SHP77 (cell line): ENCODE measurements around the gene TRNP1.
"Not testable (repeated sequence)": the region's sequence is repeated elsewhere in the genome, so short reads cannot be mapped to it uniquely, and the experiment has no call there.

ENCODE experiments used
- DNase-seq, 2 experiments: peaks; one replicate each; lab custom pipeline; 2025; lab: John Stamatoyannopoulos, UW

The TRNP1 gene

DNA sequence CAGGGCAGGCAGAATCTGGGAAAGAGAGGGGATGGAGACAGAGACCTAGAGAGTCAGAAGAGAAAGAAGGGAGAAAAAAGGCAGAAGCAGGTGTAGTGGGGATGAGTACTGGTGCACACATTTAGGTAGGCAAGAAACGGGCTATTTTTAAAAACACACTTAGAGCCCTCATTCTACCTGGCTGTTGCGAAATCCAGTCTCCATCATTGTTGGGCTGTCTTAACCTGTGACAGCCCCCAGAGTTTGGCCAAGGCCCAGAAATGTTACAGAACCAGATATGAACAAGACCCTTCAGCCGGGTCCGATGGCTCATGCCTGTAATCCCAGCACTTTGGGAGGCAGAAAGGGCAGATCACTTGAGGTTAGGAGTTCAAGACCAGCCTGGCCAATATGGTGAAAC, 20.7 kb upstream of the TRNP1 start:
- no peak for DNase-seq

DNA sequence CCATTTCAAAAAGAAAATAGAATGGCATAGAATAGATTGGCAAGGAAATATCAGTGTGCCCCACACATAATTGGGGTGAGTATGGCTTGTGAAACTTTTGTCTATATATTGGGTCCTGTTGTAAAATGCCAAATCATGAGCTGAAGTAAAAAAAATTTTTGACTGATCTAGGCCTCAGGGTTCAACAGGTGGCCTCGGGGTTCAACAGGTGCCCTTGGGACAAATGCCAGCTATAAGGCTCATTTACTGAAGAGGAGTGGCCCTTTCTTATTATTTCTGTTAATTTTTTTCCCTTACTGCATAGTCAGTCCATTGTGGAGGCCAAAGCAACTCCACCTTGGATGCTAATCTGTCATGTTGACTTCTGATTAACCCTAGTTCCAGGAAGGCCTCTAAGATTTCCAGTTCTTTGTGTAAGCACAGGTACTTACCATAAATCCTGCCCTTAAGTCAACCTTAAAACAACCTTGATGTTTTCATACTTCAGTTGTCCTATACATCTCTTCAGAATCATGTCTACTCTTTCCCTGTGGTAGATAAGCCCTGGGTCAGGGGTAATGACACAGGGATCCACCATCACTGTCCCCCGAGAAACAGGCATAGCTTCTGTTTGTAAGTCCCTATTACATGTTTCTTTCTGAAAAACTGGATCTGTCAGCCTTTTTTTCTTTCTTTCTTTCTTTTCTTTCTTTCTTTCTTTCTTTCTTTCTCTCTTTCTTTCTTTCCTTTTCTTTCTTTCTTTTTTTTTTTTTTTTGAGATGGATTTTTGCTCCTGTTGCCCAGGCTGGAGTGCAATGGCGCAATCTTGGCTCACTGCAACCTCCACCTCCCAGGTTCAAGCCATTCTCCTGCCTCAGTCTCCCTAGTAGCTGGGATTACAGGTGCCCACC, 16.6 kb upstream of the TRNP1 start:
- no peak for DNase-seq

DNA sequence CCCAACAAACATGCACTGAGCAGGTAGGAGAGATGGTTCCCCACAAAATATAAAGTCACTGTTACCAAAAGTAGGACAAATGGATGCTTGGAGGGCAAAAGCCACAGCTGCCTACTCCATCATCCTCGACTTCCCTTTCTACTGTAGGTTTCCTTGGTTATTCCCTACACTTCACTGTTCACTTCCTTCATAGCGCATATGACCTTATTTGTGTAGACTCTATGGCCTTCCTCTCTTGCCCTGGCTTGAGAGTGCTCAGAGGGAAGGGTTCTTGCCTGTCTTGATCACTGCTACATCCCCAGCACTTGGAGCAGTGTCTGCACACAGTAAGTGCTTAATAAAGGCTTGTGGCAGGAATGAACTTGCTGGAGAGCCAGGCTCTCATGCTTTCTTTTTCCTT, 14.6 kb upstream of the TRNP1 start:
- DNase-seq: no peak

DNA sequence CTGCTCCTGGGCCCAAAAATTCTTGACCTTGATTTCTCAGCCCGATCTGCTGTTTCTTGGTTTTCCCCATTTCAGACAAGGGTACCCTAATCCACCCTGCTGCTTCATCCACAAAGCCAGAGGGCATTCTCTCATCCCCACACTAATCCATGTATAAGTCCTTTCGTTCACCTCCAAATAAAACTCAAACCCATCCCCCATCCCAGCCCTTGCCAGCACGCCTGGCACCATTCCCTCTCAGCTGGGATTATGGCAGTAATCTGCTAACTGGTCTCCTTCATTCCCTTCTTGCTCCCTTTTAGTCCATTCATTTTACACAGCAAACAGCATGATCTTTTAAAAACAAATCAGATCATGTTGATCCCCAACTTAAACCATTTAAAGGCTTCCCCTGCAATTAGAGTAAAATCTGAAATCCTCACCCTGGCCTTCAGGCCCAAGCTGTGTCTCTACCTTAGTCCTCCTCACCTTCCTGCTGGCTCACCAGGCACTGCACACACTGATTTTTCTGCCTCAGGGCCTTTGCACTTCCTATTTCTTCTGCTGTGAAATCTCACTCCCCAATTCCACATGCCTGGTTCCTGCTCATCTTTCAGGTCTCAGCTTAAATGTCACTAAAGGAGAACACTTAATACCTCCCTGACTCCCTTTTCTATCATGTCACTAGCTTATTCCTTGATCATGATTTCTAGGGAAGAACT, 12.2 kb upstream of the TRNP1 start:
- DNase-seq: no peak

DNA sequence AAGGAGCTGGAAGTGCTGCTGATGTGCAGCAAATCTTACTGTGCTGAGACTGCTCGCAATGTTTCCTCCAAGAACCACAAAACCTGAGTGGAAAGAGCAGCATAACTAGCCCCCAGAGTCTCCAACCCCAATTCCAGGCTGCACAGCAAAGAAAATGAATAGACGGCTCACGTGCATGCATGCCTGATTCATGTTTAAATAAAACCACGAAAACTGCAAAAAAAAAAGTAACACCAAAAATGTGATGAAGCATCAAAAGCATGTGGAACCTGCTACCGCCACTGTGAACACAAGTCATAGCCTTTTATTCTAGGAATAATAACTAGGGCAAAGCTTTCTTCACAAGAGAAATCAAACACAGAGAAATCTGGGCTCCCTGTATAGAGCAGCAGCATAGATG, 9.6 kb upstream of the TRNP1 start:
- DNase-seq: no peak

DNA sequence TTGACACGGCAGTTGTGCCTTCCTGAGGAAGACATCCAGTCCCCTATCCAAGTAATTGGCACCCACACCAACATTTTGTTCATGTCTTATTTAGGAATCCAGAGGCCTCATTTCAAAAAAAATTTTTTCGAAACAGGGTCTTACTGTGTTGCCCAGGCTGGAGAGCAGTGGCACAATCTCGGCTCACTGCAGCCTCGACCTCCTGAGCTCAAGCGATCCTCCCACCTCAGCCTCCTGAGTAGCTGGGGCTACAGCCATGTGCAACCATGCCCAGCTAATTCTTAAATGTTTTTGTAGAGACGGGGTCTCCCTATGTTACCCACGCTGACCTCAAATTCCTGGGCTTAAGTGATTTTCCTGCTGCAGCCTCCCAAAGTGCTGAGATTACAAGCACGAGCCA, 9.2 kb upstream of the TRNP1 start:
- DNase-seq: no peak

DNA sequence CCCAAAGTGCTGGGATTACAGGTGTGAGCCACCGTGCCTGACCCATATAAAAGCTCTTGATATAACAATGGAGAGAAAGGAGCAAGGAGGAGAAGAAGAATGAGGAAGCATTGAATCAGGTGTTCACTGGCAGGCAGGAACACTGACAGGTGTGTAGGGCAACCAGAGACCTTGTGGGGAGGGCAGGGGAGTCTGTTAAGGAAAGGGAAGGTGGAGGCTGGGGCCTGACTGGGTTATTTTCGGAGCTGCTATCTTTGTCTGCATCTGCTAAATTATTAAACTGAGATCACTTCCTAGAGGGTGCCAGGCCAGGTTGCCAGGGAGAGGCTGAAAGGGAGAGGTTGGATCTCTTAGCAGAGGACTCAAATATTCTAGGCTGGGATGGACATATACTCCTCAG, 6.8 kb upstream of the TRNP1 start:
- no peak for DNase-seq

DNA sequence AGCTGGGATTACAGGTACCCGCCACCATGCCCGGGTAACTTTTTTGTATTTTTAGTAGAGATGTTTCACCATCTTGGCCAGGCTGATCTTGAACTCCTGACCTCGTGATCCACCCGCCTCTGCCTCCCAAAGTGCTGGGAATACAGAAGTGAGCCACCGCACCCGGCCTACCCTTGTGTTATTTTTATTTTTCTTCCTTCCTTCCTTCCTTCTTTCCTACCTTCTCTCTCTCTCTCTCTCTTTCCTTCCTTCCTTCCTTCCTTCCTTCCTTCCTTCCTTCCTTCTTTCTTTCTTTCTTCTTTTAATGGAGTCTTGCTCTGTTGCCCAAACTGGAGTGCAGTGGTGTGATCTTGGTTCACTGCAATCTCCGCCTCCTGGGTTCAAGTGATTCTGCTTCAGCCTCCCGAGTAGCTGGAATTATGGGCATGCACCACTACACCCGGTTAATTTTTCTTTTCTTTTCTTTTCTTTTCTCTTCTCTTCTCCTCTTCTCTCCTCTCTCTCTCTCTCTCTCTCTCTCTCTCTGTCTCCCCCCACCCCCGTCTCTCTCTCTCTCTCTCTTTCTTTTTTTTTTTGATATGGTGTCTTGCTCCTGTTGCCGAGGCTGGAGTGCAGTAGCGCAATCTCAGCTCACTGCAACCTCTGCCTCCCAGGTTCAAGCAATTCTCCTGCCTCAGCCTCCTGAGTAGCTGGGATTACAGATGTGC, 3.9 kb upstream of the TRNP1 start:
- not testable (repeated sequence) for DNase-seq

DNA sequence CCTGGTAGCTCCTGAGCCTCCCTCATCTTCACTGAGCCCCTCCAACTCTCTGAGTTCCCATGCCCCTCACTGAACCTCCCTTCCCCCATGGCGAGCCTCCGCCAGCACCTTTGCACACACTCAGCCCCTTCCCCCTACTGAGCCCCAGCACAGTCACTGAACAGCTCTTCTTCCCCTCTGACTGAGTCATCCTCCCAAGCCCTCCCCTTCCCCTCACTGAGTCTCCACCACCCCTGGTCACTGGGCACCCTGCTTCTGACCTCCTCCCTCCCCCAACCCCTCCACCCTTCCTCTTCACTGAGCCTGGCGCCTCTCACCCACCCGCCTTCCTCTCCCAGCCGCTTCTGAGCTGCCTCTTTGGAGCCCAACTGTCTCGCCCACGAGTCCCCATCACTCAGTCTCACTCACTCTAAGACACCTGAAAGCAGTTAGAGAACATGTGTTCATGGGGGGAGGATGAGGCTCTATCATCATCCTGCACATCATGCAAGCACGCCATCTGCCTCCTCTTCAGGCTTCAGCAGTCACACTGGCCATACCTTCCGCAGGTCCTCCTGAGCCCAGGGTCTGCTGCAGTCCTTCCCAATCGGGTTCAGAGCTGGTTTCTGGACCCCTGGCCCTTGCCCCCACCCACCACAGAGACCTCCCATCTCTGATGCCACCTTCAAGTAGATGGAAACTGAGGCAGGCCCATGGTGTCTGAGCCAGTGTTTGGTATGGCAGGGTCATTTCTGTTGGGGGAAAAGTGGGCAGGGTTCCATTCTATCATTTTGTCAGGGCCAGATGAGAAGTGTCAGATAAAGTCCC, 2.0 kb upstream of the TRNP1 start:
- DNase-seq: no peak

DNA sequence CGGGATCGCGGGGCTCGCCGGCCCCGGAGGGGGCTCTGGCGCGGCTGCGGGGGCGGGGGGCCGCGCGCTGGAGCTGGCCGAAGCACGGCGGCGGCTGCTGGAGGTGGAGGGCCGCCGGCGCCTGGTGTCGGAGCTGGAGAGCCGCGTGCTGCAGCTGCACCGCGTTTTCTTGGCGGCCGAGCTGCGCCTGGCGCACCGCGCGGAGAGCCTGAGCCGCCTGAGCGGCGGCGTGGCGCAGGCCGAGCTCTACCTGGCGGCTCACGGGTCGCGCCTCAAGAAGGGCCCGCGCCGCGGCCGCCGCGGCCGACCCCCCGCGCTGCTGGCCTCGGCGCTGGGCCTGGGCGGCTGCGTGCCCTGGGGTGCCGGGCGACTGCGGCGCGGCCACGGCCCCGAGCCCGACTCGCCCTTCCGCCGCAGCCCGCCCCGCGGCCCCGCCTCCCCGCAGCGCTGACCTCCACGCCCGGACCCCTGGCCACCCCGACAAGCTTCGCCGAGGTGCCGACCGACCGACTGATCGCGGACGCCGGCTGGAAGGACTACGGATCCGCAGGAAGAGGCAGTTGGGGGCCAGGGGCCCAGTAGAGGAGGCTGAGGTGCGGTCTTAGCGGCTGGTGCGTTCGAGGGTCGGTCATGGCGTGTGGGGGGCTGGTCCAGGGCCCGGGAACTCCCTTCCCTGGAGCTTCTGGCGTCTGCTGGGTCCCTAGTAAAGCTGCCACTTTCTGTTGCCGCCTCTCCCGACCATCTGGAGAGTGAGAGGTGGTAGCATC, 711 bp downstream of the TRNP1 start:
- no peak for DNase-seq

DNA sequence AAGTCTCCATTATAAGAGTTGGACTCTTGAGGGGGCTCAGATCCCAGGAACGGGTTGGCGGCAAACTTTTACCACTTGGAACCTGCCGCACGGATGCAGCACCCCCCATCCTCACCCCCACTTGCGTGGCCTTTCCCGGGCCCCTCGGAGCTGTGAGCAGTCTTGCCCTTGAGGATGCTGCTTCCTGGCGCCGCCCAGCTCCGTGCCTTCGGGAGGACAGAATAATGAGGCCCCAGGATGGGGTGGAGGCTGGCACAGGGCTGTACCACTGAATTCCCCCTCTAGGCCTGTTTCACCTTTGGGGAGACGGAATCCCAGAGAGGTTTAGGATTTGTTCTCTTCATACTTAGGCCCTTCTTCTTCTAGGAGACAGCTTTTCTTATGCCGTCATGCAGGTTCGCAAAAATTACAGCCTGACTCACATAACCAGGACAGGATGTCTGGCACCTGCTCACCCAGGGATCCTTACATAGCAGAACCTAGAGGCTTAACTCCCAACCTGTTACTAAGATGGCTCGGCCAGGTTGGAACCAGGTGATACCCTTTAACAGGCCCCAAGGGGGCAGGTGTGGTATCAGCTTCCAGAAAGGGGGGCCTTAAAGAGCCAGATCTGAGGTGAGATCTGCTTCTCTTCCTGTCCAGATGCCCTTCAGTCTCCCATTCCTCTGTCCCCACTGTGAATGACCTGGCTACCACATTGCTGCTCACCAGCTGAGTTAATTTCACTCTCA, 1.5 kb downstream of the TRNP1 start:
- no peak for DNase-seq

DNA sequence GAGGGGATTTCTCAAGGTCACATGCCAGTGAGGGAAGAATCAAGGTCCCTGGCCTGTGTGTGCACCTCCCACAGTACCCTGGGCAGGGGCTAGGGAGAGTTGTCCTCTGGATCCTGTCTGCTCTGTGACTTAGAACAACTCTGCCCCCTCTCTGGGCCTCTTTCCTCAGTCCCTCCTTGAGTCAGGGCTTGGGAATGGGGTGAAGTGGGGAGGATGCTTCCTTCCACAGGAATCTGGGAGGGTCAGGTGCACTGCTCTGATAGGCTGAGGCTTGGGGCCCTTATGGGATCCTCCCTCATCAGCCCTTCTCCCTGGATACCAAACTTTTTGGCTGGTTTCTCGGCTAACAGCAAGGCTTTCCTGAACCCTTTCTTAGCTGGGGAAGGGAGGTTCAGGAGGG, 2.5 kb downstream of the TRNP1 start:
- no peak for DNase-seq

DNA sequence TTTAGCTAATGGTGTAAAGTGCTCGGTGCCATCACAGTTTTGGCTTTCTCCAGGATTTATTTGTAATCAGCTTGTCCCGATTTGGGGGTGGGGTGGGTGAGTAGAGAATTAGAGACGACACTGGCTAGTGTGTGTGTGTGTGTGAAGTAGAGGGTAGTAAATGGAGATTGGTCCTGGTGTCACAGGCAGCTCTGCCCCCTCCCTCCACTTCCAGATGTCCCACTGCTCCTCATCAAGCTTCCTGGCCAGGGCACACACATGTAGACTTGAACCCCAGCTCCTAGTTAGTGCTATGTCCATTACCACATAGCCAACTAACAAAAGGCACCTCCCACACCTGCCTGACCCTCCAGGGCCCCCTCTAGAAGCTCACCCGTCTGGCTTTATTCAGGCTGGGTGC, 3.2 kb downstream of the TRNP1 start:
- no peak for DNase-seq

DNA sequence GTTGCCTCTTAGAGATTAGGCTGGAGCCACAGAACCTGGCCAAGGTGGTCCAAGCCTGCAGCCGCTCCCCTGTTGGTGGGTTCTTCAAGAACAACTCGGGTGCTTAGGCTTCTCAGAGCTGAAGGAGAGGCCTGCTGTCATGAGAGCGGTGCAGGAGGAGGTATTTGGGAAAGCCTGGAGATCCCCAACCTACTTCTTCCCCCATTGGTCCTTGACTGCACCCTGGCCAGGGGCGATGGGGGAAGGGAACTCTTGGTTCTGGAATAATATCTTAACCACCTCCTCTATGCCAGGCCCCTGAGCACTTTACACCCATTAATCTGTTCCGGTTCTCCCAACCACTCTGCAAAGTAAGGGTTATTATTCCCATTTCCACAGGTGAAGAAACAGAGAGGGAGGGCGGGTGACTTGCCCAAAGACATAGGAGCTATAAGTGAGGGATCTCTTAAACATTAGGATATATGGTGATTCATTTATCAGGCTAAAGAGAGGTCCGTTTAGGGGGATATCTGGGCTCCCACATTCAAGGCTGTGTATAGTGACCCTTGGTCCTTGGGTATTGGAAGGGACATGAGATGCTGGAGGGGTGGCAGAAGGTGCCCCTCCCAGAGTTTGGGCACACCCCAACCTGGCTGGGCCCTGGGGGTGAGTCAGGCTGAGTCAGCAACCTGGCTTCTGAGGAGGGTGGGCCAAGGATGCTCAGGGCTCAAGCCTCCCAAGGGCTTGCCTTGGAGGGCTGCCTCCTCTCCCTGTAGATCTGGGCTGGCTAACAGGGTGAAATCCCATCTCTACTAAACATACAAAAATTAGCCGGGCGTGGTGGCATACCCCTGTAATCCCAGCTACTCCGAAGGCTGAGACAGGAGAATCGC, 5.2 kb downstream of the TRNP1 start:
- no peak for DNase-seq

DNA sequence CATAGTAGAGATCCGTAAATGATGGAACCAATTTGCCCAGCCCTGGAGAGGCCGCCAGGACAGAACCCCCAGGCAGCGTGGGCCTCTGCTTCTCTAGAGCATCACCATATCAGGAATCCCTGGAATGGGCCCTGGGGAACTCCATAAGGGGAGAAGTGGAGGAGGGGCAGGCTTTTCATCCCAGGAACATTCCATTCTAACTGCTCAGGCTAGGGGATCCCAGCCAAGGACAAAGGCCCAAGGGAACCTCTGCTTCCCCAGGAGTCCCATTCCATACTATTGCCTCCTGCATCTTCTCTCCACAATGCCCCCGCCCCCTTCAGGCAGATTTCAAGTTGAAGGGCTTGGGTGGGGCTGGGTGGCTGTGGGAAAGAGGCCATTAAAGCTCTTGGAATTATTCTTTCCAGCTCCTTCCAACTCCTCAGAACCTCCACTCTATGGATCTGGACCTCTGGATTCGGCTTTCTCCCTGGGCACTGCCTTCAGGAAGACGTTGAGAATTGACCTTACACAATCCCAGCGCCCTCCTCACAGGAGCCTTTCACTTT, 6.0 kb downstream of the TRNP1 start:
- no peak for DNase-seq

DNA sequence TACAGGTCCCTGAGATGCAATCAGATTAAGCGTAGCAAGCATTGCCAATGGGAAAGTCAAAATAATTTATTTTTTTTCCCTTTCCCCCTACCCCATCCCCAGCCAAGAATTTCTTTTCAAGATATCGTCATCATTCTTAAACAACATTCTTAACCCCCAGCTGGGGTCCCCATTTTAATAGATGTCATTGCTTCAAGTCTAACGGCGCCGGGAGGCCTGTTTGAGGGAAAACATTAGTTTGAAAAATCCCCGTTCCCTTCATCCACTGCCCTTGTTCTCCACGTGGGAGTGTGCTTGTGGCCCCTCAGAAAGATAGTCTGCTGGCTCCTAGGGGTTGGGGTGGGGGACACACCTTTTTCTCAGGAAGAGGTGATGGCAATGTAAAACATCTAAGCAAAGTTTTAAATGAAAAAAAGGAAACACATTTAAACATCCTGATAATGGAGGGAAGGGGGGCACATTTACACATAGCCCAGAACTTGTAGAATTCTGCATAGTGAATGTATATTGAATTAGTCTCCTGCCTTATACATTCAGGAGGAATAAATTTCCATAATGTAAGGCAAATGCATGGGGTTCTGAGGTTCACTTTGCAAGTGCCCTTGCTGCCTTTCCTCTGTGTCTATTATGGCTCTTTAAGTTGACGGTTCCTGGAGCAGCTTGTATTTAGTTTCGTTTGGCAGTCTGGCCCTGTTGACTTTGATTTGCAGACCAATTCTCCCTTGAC, 6.8 kb downstream of the TRNP1 start:
- no peak for DNase-seq

DNA sequence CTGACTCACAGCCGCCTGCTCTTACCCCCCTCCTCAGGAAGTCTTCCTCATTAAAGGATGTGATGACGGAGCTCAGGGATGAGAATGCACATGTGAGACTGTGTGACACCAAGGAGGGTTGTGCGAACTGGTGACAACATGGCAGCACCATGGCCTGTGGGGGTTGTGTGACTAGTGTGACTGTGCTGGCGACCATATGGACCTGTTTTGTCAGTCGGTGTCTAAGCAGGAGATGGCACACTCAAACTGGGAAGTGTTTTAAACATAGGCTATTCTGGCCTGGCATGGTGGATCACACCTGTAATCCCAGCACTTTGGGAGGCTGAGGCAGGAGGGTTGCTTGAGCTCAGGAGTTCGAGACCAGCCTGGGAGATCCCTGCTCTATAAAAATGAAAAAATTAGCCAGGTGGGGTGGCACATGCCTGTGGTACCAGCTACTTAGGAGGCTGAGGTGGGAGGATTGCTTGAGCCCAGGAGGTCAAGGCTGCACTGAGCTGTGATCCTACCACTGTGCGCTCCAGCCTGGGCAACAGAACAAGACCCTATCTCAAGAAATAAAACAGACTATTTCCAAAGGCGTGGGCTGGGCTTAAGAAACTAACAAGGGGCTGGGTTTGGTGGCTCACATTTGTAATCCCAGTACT, 7.4 kb downstream of the TRNP1 start:
- no peak for DNase-seq
